GM19240 (cell line): ENCODE data around the gene ZSWIM3.

ENCODE experiments used
- DNase-seq: peaks from one replicate; pipeline ENCODE4 v3.0.0; 2011; ENCODE audit warnings: low spot score; ENCODE audit not compliant: insufficient read length

Gene ZSWIM3

DNA sequence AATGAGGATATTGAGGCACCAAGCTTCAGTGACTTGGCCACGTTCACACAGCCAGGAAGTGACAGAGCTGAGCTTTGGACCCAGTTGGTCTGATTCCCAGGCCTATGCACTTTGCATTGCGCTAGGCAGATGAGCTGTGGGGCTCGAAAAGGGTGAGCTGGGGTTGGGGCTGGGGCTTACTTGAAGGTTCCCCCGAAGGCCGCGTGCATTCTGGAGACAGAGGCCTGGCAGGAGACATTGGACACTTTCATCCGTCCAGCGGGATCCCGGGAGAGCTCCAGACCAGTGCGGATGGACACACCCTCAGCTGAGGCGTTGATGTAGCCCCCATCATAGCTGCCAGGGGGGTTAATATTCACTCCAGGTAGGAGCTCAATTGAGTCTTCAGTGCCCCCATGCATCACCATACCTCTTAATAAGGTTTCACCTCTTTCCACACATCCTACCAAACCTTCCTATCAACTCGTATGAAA, 52.0 kb downstream of the ZSWIM3 start:
- no peak for DNase-seq

DNA sequence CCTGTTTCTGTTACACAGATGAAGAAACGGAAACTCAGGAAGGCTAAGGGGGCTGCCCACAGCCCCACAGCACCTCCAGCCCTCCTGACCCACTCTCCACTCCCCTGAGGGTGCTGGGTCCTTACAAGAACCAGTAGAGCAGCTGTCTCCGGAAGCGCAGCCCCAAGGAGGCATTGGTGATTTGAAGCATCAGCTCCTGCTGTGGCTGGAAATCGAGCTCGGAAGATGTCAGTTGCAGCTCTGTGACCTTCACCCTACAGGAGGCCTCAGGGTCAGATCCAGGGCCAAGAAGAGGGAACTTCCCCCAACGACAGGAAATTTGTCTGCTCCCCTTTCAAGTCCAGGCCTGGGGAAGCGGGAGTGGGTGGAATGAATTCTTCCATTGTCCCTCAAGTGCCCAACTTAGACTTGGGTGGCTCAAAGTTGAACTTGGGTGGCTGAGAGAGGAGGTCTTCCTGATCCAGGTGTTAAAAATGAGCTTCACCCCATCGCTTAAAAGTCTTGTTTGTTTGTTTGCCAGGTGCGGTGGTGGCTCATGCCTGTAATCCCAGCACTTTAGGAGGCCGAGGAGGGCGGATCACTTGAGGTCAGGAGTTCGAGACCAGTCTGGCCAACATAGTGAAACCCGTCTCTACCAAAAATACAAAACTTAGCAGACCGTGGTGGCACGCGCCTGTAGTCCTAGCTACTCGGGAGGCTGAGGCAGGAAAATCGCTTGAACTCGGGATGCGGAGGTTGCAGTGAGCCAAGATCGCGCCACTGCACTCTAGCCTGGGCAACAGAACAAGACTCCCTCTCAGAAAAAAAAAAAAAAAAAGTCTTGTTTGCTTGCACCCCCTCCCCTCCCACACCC, 52.6 kb downstream of the ZSWIM3 start:
- no peak for DNase-seq

DNA sequence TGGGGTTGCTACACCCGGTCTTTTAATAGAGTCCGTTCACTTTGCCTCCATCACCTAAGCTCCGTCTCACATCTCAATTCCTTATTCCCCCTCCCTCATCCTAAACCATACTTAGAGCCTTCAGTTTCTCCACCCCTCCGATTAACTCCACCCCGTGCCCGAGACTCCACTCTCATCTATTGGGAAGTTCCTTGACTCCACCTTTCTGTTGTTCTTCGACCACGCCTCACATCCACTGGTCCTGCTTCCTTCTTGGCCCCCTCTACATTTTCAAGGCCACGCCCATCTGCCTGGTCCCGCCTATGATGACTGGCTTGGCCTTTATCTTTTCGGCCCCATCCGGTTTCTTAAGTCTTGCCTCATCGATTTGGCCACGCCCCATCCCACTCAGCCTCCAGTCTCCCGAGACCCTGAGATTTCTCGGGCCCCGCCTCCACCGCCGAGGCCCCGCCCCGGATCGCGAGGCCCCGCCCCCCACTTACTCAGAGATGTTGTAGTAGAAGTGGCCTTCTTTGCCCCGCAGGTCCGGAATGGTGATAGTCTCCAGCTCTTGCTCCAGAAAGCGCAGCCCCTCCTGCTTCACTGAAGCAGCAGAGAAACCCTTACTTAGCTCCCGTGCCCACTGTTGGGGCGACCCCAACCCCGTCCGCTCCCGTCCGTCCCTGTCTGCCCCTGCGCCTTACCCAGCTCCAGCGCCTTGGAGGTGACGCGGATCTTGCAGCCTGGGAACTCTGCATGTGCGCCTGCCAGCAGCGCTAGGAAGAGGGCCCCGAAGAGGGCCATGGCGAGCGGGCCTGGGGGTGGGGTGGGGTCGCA, 53.5 kb downstream of the ZSWIM3 start:
- peak; percentile 92 for DNase-seq

DNA sequence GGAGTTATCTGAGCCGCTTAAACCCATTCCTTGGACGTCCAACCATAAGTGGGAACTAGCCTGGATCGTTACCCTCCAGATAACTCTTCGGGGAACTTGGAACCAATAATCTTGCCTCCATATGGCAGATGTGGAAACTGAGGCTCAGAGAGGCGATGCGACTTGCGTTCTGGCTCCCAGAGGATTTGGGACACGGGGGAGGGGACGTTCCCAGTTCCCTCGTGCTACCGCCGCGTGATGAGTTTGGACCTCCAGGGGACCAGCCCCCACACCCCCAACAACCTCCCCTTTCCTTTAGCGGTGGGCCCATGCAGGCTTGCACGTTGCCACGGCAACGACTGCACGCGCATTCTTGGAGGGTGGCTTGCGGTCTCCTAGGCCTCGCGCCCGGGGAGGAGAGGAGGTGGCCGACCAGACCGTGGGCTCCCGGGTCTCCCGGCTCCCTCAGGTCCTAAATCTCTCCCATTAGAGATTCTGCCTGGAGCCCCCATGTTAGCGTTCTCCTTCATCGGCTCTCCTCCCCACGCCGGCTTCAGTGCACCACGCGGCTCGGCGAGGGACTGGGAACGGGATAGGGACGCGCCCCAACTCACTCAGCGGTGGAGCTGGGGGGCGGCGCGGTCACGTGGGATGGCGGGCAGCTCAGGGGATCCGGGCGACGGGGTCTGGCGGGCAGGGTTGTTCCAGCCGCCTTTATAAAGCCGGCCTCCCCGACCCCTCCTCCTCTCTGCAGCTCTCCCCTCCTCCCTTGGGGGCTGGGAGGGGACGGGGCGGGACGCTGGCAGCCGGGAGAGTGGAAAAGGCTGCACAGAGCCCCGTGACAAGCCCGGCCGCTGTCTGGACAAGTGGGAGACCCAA, 54.3 kb downstream of the ZSWIM3 start, which contains the start of gene PLTP:
TSS of gene PLTP (minus strand) at position 670 of the 858 bp plus-strand sequence. CDS start 703 bp downstream, outside the sequence.
- DNase-seq: no peak

DNA sequence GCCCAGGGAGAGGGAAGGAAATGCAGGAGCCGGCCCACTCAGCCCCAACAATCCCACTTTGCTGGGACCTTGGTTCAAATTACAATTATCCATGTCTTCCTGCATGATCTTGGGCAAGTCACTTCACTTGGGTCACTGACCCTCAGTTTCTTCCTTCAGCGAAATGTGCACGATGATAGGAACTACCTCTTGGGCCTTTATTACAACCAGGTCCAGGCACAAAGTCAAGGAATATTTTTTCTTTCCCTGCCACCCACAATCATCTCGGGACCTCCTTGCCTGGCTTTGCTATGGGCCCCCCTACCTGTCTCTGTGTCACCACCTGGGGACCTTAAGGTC, 54.9 kb downstream of the ZSWIM3 start:
- no peak for DNase-seq

DNA sequence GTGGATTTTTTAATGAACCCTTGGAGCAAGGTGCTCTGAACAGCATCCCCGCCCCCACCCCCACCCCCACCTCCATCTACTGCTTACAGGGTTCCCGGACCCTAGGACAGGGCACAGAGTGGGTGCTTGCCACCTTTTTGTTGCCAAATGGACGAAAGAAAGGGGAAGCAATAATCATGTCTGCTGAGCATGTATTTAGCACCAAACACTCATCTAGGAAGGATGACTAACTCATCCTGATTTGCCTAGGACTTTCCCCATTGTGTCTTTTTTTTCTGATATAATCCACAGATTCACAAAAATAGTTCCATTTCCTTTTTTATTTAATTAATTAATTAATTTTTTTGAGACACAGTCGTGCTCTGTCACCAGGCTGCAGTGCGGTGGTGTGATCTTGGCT, 55.7 kb downstream of the ZSWIM3 start:
- no peak for DNase-seq

DNA sequence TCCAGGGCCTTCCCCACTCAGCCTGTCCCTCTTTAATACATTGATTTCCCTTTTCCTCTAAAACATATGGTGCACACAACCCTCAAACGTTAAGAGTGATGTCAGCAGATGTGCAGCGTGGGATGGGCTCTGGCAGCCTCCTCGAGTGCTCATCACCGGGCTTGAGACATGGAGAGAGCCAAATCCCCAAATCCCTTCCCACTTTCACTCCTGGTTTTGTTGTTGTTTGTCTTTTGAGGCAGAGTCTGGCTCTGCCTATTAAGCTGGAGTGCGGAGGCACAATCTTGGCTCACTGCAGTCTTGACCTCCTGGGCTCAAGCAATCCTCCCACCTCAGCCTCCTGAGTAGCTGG, 60.4 kb downstream of the ZSWIM3 start:
- no peak for DNase-seq

DNA sequence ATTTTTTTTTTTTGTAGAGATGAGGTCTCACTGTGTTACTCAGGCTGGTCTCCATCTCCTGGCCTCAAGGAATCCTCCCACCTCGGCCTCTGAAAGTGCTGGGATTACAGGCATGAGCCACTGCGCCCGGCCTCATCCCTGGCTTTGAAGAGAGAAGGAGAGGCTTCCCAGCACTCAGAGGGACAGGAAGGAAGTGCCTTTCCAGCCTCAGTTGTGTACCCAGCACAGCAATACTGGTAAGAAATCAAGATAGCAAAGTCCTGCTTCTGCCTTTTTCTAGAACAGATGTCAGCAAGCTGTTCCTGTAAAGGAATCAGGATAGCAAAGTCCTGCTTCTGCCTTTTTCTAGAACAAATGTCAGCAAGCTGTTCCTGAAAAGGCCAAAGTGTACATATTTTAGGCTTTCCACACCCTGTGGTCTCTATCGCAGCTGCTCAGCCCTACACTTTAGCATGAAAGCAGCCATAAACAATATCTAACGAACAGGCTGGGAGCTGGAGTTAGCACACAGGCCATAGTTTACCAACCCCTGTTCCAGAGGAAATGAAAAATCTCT, 60.8 kb downstream of the ZSWIM3 start:
- DNase-seq: no peak

DNA sequence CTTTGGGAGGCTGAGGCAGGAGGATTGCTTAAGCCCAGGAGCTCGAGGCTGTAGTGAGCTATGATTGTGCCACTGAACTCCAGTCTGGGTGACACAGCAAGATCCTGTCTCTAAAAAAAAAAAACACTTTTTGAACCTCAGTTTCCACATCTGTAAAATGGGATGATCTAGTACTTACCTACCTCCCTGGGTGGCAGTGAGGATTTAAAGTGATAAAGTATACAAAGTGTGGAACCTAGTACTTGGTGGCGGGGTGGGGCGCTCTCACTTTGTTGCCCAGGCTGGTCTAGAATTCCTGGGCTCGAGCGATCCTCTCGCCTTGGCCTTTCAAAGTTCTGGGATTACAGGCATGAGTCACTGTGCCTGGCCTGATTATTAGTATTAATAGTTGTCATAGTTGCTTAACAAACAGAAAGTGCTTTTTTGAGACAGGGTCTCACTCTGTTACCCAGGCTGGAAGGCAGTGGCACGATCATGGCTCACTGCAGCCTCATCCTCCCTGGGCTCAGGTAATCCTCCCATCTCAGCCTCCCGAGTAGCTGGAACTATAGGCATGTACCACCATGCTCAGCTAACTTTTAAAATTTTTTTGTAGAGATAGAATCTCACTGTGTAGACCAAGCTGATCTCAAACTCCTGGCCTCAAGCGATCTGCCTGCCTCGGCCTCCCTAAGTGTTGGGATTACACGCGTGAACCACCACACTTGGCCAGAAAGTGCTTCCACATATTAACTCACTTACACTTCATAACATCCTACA, 61.5 kb downstream of the ZSWIM3 start:
- no peak for DNase-seq

DNA sequence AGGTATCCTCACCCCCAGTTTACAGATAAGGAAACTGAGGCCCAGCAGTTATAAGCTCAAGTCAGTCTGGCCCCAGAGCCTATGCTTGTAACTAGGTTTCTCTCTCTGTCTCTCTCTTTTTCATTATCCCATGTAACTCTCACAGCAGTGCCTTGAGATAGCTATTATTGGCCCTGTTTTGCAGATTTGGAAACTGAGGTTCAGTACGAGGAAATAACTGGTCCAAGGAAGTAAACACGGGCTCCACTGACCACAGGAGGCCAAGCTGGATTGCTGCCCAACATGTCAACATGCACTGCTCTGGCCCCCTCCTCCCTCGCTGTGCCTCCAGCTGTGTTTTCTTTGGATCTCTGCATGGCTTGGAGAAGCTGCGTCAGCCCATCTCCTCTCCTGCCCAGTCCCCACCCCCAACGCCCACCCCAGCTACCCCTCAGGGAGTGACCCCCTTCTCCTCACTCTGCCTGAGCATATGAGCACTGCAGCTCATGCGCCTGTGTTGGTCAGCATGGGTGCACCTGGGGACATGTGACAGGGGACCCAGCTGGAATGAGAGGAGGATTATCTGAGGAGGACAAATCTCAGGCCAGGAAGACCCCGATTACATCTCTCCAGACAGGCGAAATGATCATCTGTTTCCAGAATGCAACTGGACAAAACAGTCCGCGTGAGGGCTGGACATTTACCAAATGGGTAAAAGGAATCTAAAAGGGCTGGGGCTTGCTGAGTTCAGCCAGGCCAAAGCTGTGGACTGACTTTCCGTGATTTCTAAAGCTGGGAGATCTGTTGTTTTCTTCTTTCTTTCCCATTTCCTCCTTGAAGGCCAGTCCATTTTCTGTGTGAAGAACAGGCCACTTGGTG, 62.4 kb downstream of the ZSWIM3 start:
- DNase-seq: no peak

DNA sequence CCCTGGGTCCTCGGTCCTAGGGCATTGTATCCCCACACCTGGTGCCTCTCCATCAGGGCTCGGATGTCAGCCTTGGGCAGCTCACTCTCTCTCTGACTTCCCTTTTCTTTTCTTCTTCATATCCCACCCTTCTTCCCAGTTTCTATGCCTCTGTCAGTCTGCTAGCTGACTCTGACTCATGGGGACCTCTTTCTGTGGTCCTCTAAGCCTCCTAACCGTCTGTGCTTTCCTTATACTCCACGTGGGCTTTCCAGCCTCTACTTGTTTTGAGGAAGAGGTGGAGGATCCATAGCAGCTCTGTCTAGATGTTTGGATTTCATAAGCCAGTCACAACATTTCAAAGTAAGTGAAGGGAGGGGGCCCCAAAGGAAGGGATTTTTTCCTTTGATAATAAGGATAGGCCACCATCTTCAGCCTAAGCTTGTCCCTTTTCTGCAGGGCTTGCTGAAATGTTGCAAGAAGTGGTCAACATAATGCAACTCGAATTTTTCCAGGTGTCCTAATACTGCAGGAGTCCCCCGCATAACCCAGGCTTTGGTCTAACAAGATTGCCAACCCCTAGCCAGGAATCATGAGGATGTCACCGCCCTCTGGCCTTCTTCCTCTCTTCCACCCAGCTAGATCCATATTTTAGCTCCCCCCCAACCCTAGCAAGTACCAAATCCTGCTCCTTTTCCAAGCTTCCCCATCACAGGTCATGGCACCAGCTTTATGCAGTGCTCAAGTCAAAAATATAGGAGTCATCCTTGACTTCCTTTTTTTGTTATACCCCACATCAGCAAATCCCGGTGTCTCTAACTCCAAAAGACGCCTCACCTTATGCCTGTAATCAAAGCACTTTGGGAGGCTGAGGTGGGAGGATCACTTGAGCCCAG, 63.3 kb downstream of the ZSWIM3 start:
- no peak for DNase-seq

DNA sequence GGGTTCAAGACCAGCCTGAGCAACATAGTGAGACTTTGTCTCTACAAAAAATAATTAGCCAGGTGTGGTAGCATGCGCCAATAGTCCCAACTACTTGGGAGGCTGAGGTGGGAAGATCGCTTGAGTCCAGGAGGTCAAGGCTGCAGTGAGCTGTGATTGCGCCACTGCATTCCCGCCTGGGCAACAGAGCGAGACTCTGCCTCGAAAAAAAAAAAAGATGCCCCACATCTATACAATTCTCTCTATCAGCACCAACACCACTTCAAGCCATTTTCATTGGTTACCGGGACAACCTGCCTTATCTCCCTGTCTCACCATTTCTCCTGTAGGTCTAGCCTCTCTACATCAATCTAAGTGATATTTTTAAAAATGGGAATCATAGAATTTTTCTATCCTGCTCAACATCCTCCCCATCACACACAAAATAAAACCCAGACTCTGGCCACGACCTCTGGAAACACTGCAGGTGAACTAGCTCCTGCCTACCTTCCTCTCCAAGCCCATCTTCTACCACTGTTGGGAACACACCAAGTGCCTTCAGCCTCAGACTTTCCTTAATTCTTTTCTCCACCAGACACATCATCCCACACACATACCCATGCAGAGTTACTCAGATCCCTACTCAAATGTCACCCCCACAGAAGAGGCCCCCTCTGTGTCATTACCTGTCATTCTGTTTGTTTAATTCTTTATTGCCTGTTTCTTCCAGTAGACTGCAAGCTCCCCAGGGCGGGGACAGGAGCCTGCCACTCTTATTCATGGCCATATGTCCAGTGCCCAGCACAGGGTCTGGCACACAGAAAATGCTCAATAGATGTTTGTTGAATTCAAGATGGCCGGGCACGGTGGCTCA, 64.1 kb downstream of the ZSWIM3 start:
- DNase-seq: no peak

DNA sequence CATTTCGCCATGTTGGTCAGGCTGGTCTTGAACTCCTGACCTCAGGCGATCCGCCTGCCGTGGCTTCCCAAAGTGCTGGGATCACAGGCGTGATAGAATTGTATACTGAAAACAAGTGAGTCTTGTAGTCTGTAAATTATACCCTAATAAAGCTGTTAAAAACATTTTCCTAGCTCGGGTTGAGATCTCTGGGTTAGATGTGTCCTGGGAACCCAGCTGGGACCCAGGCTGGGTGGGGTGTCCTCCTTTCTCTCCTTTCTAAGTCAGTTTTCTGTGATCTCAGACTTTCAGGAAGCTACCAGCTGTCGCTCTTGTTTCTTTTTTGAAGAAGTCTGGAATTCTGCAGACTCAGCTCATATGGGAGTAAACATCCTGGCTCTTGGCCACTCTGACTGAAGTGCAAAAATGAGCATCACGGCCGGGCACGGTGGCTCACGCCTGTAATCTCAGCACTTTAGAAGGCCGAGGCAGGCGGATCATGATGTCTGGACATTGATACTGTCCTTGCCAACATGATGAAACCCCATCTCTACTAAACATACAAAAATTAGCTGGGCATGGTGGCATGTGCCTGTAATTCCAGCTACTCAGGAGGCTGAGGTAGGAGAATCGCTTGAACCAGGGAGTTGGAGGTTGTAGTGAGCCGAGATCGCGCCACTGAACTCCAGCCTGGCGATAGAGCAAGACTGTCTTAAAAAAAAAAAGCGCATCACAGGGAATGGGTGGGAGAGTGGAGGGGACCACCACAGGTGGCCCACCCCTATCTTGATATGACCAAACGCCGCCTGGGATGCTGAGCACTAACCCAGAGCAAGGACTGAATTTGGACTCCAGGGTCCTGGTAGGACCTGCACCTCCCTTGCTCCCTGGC, 67.2 kb downstream of the ZSWIM3 start:
- DNase-seq: no peak

DNA sequence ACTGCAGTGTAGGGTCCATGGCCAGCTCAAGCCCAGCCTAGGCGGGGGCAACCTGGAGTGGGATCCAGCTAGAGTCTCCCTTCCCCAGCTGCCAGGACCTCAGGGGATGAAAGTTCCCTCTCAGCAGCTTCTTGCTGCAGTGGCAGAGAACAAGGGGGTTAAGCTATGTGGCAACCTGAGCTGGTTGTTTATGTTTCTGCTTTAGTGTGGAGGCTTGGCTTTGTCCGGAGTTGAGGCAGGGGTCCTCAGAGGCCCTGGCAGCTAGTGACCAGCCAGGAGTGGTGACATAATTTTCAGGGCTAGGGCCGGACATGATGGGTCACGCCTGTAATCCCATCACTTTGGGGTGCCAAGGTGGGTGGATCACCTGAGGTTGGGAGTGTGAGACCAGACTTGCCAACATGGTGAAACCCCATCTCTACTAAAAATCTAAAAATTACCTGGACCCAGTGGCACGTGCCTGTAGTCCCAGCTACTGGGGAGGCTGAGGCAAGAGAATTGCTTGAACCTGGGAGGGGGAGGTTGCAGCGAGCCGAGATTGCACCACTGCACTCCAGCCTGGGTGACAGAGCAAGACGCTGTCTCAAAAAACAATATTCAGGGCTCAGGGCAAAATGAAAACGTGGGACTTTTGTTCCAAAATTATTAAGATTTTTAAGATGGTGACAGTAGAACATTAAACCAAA, 68.5 kb downstream of the ZSWIM3 start:
- DNase-seq: no peak

DNA sequence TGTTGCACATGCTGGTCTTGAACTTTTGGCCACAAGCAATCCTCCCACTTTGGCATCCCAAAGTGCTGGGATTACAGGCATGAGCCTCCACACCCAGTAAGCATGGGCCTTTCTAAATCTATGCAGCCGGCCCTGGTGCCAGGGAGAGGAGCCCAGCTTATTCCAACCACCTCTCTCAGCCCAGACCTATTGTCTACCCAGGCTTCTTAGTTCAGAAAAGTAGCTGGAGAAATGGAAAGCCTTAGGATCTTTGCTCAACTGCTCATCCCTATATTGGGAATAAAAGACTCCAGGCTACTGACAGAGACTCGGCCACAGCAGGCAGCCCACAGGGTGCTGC, 69.3 kb downstream of the ZSWIM3 start:
- no peak for DNase-seq
